ENCODE measurements around the gene ATP8A2. TPM values are rescaled to one million over a fixed set of nuclear protein-coding genes. Genes with fewer than 3 reads are reported as not detected.

Gene ATP8A2
- total and polyA plus RNA-seq, 10 of the 15 experiments (the other 5 are each of a cell fraction or from before 2014, with no cell fraction given), result 0.01 to 0.04 (median 0.04) TPM; not detected in 7

- 38% methylated on average over 1 of the region's 1 CpG for WGBS (ENCODE audit: insufficient coverage, insufficient replicate concordance, low lambda C conversion rate, missing lambda C conversion rate)
These were observed 26.0 kb downstream of the ATP8A2 start for GRCh38 chr13:25397763-25398162.

More at GRCh38 chr13:25397763-25398162, 26.0 kb downstream of the ATP8A2 start:
- ChIA-PET POLR2A (no interaction called here), SMC1A (ENCODE audit: uncharacterized antibody, unreplicated experiment) (no interaction called here), CTCF (no interaction called here), RAD21 (ENCODE audit: unreplicated experiment) (no interaction called here)
- no peaks in the 10 kb centered on the region for H3K79me2 ChIP-seq (ENCODE audit: control insufficient read depth, insufficient read depth, low read length)
- H4K20me1 ChIP-seq (ENCODE audit: control insufficient read depth, insufficient read depth), result no peaks in the 10 kb centered on the region
- no peak for DNase-seq (ENCODE audit: low read depth, low spot score)
- H3K4me1 ChIP-seq (ENCODE audit: control insufficient read depth, insufficient read depth, low read length), result no peaks in the 10 kb centered on the region
- H3K27ac ChIP-seq (ENCODE audit: control insufficient read depth, insufficient read depth), result no peak overlapping the region
- BruUV-seq (replicated peaks), result no TSS peak
- no peak overlapping the region for H2AFZ ChIP-seq (ENCODE audit: control insufficient read depth, low read depth, low read length)
- in situ Hi-C loops (cut with MboI), result no loop called here
- intact Hi-C loops (cut with micrococcal nuclease; ENCODE audit: unreplicated experiment), result no loop called here
- H3K27me3 ChIP-seq (replicated peaks in 1 of 2; ENCODE audit: control insufficient read depth in 2 of 2, insufficient read depth in 2 of 2, low read length in 1 of 2), result no peaks in the 10 kb centered on the region; a peak in 1 of 4 replicates
- ATAC-seq, result no peak
- no peak for FAIRE-seq
- TF ChIP-seq CTCF (IDR thresholded peaks at IDR 0.05 in 2 of 3, conservative IDR thresholded peaks at IDR 0.05 in 1 of 3; ENCODE audit: control insufficient read depth in 2 of 3, extremely low read depth in 1 of 3, insufficient read depth in 1 of 3, low read depth in 3 of 3, low read length in 3 of 3), result no peak
- no peak for TF ChIP-seq PRDM15 (CRISPR knock-in tag; IDR thresholded peaks at IDR 0.05)
- TF ChIP-seq SIN3A (IDR thresholded peaks at IDR 0.05; ENCODE audit: low read depth, low read length), result no peak
- TF ChIP-seq BCLAF1 (IDR thresholded peaks at IDR 0.05), result no peak
- H3K4me2 ChIP-seq (ENCODE audit: control insufficient read depth, insufficient read depth), result no peak overlapping the region
- H3K4me3 ChIP-seq, result no peak overlapping the region
- no peaks in the 10 kb centered on the region for H3K9me3 ChIP-seq (replicated peaks; ENCODE audit: control insufficient read depth, insufficient read depth, low read length)
- no peaks in the 10 kb centered on the region for H3K36me3 ChIP-seq (ENCODE audit: control insufficient read depth in 2 of 2, insufficient read depth in 2 of 2, low read length in 1 of 2)
- H3K9ac ChIP-seq (ENCODE audit: control insufficient read depth, insufficient read depth, low read length), result no peak overlapping the region

Measured in GM12878 (cell line).